ENCODE data around the gene MAP1LC3B2.
A peak's percentile ranks its signal among the peaks of the same experiment; 100 is the strongest.

Gene MAP1LC3B2

GRCh38 chr12:116559162-116559935 is at the start of gene MAP1LC3B2:
Gene MAP1LC3B2, plus strand, starts transcription at chr12:116559381. Its CDS starts 16,562 bp downstream, at chr12:116575943.
- peak; percentile 55 to 62 for DNase-seq (ENCODE audit: low read depth in 2 of 2)

DNA sequence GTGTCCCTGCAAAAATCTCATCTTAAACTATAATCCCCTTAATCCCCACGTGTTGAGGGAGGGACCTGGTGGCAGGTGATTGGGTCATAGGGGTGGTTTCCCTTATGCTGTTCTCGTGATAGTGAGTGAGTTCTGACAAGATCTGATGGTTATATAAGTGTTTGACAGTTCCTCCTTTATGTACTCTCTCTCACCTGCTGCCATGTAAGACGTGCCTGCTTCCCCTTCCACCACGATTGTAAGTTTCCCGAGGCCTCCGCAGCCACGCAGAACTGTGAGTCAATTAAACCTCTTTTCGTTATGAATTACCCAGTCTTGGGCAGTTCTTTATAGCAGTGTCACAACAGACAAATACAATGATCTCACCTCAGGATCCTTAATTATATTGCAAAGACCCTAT is 45.2 kb upstream of the MAP1LC3B2 start:
- DNase-seq (ENCODE audit: low read depth in 2 of 2), result no peak

DNA sequence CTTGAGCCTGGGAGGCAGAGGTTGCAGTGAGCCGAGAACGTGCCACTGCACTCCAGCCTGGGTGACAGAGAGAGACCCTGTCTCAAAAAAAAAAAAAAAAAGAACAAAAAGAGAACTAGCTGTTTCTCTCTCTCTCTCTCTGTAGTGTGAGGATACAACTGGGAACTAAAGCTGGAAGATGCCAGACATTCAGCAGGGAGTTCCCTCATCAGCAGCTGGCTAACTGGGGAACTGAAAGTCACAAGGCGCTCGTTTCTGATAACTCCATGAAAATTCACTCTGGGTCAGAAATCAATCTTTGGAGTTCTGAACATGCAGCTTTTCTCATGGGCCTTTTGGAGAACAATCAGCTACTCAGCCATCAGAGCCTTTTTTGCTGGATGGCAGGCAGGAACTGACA is 43.5 kb upstream of the MAP1LC3B2 start:
- DNase-seq (ENCODE audit: low read depth in 2 of 2), result no peak

DNA sequence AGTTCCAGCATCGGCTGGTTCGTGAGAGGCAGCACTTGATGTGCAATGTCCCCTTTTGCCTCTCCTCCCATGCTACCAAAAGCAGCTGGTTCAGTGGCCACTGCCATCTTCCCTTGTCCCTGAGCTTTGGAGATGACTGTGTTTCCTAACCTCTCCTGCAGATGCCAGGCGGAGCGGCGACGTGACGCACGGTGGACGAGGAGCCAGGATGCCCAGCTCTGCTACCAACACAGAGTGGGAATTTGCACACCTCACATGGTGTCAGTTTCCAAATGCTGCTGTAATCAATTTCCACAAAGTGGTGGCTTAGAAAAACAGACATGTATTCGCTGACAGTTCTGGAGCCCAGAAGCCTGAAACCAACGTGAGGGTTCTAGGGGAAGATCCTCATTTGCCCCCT is 42.5 kb upstream of the MAP1LC3B2 start:
- DNase-seq (ENCODE audit: low read depth in 2 of 2), result no peak

DNA sequence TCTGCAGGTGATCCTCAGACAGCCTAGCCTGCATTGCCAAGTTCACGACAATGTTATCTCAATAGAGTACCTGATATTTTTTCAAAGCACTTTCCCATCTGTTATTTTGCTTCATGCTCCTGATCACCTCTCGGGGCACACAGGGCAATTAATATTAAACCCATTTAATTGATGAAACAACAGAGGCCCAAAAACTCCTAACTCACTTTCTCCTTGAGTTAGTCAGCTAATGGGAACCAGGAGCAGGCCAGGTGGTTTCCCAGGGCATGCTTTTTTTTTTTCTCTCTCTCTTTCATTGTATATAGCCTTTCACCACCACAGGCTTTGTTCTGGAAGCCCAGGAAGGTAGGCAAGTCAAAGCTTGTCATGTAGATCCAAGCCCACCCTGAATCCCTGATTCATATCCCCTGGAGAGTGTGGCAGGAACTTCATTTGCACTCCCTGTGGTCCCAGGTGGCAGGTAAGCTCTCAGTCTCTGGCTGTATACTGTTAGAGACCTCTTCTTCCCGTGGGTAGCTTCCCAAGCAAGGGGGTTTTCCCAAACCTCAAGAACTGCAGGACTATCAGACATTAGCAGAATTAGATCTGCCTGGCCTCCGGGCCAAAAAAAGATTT is 41.6 kb upstream of the MAP1LC3B2 start:
- no peak for DNase-seq (ENCODE audit: low read depth in 2 of 2)

GRCh38 chr12:116520225-116520760 is 38.9 kb upstream of the MAP1LC3B2 start:
- no peak for DNase-seq (ENCODE audit: low read depth in 2 of 2)

GRCh38 chr12:116520801-116521471 is 38.2 kb upstream of the MAP1LC3B2 start:
- no peak for DNase-seq (ENCODE audit: low read depth in 2 of 2)

DNA sequence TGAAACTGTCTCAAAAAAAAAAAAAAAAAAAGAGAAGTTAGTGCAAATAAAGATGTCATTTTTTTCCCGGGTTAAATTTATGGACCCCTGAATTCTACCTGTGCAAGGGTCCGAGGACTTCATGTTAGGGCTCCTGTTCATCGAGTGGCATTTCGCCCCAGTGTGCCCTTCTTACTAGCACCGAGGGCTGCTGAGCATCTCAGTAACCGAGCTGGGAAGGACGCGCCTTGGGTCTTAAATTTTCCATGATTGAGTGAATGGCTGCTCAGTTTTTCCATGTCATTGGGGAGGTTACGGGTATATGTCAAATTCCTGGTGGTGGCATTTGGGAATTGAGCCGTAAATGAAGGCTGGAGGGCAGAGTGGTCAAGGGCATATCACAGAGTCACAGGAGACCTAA is 34.9 kb upstream of the MAP1LC3B2 start:
- DNase-seq (ENCODE audit: low read depth in 2 of 2), result no peak

GRCh38 chr12:116524964-116525379 is 34.2 kb upstream of the MAP1LC3B2 start:
- DNase-seq (ENCODE audit: low read depth in 2 of 2), result no peak

DNA sequence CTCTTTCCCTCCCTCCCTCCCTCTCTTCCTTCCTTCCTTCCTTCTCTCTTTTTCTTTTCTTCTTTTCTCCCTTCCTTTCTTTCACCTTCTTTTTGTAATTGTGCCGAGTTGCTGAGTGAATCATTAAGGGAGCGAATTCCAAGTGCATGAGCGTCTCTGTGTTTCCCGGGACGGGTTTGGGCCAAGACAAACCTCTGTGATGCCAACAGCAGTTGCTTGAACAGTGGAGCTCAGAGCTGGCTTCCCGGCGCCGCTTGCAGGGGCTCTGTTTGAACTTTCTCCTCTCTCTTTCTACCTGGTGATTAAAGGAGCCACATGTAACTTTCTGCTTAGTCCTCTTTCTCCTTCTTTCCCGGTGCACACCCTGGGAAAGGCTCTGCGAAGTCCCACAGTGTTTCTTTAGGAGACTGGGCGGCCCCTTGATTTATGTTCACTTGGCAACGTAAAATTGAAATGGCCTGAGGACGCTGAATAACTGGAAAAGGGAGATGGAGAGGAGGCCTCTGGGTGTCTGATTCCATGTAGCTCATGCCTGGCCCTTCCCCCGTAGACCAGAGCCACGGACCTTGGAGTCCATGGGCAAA is 33.7 kb upstream of the MAP1LC3B2 start:
- DNase-seq (ENCODE audit: low read depth in 2 of 2), result no peak

- no peak for DNase-seq (ENCODE audit: low read depth in 2 of 2)
Measured at GRCh38 chr12:116528065-116528464, 31.1 kb upstream of the MAP1LC3B2 start.

DNA sequence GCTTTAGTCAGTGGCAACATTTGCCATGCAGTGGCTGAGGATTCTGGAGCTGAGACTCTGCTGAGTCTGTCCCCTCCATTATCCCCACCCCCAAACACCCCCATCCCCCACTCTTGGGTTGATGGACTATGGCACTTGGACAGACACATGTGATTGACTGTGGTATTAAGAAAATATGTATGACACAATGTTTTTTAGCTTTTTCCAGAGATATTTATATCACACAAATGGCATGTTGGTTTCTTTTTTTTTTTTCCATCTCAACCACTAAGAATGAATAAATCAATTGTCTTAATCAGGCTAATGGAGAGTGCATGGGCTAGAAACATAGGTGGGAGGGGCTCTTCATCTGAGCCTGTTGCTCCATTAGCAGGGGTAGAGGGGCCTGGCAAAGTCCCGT is 30.7 kb upstream of the MAP1LC3B2 start:
- DNase-seq (ENCODE audit: low read depth in 2 of 2), result no peak

DNA sequence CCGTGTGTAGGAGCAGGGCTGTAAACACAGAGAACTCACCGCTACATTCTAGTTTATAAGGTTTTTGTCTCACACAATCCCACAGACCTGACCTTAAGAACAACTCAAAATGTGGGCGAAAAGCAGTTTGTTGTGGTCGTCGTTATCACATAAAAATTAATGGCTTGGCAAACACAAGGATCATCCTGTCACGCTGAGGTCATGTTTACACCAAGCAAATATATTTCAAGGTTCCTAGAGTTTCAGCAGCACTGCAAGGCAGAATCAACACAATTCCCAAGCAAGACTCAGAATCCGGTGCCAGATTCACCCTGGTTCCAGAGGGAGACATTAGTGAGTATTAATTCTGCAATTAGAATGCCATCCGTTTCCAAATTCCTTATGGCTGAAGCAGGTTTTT is 30.1 kb upstream of the MAP1LC3B2 start:
- DNase-seq (ENCODE audit: low read depth in 2 of 2), result no peak

DNA sequence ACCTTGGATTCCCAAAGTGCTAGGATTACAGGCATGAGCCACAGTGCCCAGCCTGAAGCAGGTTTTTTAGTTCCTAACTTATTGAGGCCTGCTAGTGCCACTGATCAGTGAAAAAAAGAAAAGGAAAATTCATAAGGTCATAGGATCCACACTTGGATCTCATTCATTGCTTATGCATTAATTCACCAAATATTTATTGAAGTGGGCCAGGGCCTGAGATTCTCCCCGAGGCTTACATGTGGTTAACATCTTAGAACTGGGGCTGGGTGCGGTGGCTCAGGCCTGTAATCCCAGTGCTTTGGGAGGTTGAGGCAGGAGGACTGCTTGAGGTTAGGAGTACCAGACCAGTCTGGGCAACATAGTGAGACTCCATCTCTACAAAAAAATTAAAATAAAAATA is 29.5 kb upstream of the MAP1LC3B2 start:
- DNase-seq (ENCODE audit: low read depth in 2 of 2), result no peak

- no peak for DNase-seq (ENCODE audit: low read depth in 2 of 2)
Measured at GRCh38 chr12:116532428-116532827, 26.8 kb upstream of the MAP1LC3B2 start.

DNA sequence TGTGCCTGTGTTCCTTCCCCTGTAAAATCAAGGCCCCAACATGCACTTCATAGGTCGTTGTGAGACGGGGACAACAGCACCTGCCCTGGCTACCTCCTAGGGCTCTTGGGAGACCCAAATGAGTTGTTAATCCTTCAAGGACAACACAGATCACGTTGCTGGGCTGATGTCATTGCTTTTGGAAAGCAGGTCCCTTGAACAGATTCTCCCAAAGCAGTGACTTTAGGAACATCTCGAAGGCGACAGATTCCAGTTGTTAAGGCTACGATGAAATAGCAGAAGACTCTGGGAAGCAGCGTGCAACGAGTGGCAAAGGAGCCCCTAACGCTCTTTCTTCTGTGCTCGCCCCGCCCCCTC is 26.2 kb upstream of the MAP1LC3B2 start:
- no peak for DNase-seq (ENCODE audit: low read depth in 2 of 2)

DNA sequence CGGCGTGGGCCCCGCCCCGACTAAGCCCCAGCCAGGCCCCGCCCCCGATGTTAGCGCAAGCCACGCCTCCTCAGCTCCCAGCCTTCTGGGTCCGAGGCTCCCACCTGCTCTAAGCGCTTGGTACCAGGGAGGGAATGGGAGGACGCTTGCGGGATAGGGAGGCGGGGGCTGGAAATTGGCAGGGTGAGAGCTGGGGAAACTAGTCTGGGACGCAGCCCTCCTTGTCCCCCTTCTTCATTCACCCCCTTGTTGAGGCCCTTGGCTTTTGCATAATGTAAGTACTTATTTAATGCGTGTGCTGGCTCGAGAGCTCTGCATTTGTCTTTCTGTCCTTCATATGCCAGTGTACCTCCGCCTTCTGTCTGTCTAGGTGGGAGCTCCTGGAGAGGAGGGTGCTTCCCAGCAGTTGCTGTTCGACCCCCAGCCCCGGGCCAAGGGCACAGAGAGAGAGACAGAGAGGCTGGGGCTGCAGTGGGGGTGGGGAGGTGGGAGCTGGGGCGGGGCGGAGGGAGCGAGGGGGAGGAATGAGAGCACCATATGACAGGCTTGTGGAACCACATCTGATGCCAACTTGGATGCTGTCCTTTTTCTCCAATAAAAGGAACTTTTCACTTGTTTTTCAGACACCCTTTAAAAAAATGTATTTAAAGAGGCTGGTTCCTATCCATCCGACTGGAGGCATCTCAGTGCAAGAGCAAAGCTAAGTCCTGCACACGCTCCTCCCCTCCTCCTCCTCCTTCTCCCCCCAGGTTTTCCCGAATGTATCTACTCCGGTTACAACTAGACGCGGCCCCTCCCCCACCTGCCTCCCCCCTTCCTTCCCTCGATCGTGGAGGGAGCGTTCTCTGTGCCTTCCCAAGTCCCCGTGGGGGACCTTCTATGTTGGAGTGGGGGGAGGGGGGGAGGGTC is 25.6 kb upstream of the MAP1LC3B2 start:
- DNase-seq (ENCODE audit: low read depth in 2 of 2), result peak; percentile 51 to 76

DNA sequence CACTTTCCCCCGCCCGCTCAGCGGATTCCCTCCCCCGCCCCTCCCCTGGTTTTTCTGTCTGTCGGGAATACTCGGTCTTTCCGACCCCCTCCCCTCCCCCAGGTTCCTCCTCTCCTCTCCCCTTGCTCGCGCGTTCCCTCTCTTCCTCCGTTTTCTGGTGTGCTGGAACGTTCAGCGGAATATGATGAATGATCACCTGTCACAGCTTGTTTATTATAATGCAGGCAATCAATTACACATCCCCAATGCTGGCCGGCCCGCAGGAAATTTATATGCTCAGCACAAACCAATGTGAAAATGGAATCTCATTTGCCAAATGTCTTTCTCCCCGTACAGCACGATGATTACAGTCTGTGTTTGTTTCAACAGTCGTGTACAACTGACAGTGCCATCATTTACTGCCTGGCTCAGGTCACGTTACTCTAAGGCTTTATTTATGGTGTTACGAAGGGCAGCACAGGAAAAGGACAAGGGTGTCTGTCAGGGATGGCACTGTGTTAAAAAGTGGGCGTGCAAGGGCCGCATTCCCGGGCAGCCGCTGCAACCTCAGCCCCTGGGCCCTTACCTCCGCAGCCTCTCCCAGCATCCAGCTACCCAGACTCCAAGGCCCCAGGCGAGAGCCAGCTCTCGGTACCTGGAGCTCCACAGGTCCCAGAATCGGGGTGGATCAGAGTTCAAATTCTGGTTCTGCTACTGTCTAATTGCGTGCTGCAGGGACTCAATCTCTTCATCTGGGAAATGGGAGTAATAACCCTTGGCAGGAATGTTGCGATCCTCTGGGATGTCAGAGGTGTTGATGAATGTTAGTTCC is 24.7 kb upstream of the MAP1LC3B2 start:
- DNase-seq (ENCODE audit: low read depth in 2 of 2), result no peak

DNA sequence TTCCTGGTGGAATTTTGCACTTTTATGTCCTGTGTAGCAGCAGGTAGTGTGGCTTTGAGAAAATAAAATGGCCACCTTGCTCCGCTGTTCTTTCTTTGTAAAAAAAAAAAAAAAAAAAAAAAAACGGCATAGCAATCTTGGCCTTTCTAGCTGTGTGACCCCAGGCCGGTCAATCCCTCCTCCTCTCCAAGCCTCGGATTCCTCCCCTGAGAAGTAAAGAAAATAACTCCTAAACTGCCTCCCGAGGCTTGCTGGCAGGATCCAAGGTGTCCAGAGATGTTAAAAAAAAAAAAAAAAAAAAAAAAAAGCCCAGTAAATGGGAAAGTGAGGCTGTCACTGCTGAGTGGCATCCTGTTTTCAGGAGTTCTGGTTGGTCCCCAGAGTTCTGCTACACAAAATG is 23.9 kb upstream of the MAP1LC3B2 start:
- no peak for DNase-seq (ENCODE audit: low read depth in 2 of 2)

- DNase-seq (ENCODE audit: low read depth in 2 of 2), result no peak
Measured at GRCh38 chr12:116537101-116537904, 21.9 kb upstream of the MAP1LC3B2 start.
